ENCODE measurements around the gene DCAKD.
A peak's percentile ranks its signal among the peaks of the same experiment; 100 is the strongest.

DCAKD gene

GRCh38 chr17:45018514-45018847, 33.0 kb downstream of the DCAKD start:
- peak overlapping the region; percentile 74 for H2AFZ ChIP-seq (ENCODE audit: low read length, unreplicated experiment)
- no peaks in the 10 kb centered on the region for H3K79me2 ChIP-seq (ENCODE audit: control insufficient read depth, insufficient read depth, low read length, unreplicated experiment)
- peaks cover 20% of the 10 kb centered on the region for H3K4me1 ChIP-seq (ENCODE audit: control insufficient read depth, insufficient read depth, low read length, unreplicated experiment)
- no peaks in the 10 kb centered on the region for H3K27me3 ChIP-seq (ENCODE audit: insufficient read depth, low read length)
- no peaks in the 10 kb centered on the region for H3K36me3 ChIP-seq (ENCODE audit: insufficient read depth, low read length)
- no peak overlapping the region for H3K27ac ChIP-seq (ENCODE audit: low read depth, low read length)
- H3K4me3 ChIP-seq (ENCODE audit: low read depth, low read length): peak overlapping the region; percentile 77

- H3K79me2 ChIP-seq (ENCODE audit: control insufficient read depth, insufficient read depth, low read length, unreplicated experiment): no peaks in the 10 kb centered on the region
- peaks cover 20% of the 10 kb centered on the region for H3K4me1 ChIP-seq (ENCODE audit: control insufficient read depth, insufficient read depth, low read length, unreplicated experiment)
- no peak overlapping the region for H3K4me3 ChIP-seq (ENCODE audit: low read depth, low read length)
- no peaks in the 10 kb centered on the region for H3K27me3 ChIP-seq (ENCODE audit: insufficient read depth, low read length)
- no peak overlapping the region for H3K27ac ChIP-seq (ENCODE audit: low read depth, low read length)
- H3K36me3 ChIP-seq (ENCODE audit: insufficient read depth, low read length): no peaks in the 10 kb centered on the region
- H2AFZ ChIP-seq (ENCODE audit: low read length, unreplicated experiment): no peak overlapping the region
Measured at GRCh38 chr17:45016823-45017222, 34.6 kb downstream of the DCAKD start.

GRCh38 chr17:45016237-45016636, 35.2 kb downstream of the DCAKD start:
- H3K27me3 ChIP-seq (ENCODE audit: insufficient read depth, low read length): no peaks in the 10 kb centered on the region
- H3K4me3 ChIP-seq (ENCODE audit: low read depth, low read length): no peak overlapping the region
- H3K27ac ChIP-seq (ENCODE audit: low read depth, low read length): no peak overlapping the region
- H3K36me3 ChIP-seq (ENCODE audit: insufficient read depth, low read length): no peaks in the 10 kb centered on the region
- no peak overlapping the region for H2AFZ ChIP-seq (ENCODE audit: low read length, unreplicated experiment)
- H3K79me2 ChIP-seq (ENCODE audit: control insufficient read depth, insufficient read depth, low read length, unreplicated experiment): no peaks in the 10 kb centered on the region
- H3K4me1 ChIP-seq (ENCODE audit: control insufficient read depth, insufficient read depth, low read length, unreplicated experiment): peaks cover 14% of the 10 kb centered on the region

- no peak overlapping the region for H2AFZ ChIP-seq (ENCODE audit: low read length, unreplicated experiment)
Measured at GRCh38 chr17:45013021-45013997, 38.1 kb downstream of the DCAKD start.

GRCh38 chr17:45011767-45012166, 39.7 kb downstream of the DCAKD start:
- Histone ChIP-seq H3K36me3 (ENCODE audit: insufficient read depth, low read length) (no peaks in the 10 kb centered on the region), H3K27ac (ENCODE audit: low read depth, low read length) (no peak overlapping the region), H2AFZ (ENCODE audit: low read length, unreplicated experiment) (no peak overlapping the region), H3K79me2 (ENCODE audit: control insufficient read depth, insufficient read depth, low read length, unreplicated experiment) (no peaks in the 10 kb centered on the region), H3K27me3 (ENCODE audit: insufficient read depth, low read length) (no peaks in the 10 kb centered on the region), H3K4me1 (ENCODE audit: control insufficient read depth, insufficient read depth, low read length, unreplicated experiment) (no peaks in the 10 kb centered on the region), H3K4me3 (ENCODE audit: low read depth, low read length) (no peak overlapping the region)

More at GRCh38 chr17:45013021-45013997, 38.1 kb downstream of the DCAKD start:
- peaks cover 4% of the 10 kb centered on the region for H3K4me1 ChIP-seq (ENCODE audit: control insufficient read depth, insufficient read depth, low read length, unreplicated experiment)
- H3K4me3 ChIP-seq (ENCODE audit: low read depth, low read length): no peak overlapping the region
- no peaks in the 10 kb centered on the region for H3K79me2 ChIP-seq (ENCODE audit: control insufficient read depth, insufficient read depth, low read length, unreplicated experiment)
- no peaks in the 10 kb centered on the region for H3K36me3 ChIP-seq (ENCODE audit: insufficient read depth, low read length)
- no peak overlapping the region for H3K27ac ChIP-seq (ENCODE audit: low read depth, low read length)
- H3K27me3 ChIP-seq (ENCODE audit: insufficient read depth, low read length): no peaks in the 10 kb centered on the region

- Histone ChIP-seq H3K79me2 (ENCODE audit: control insufficient read depth, insufficient read depth, low read length, unreplicated experiment) (no peaks in the 10 kb centered on the region), H3K27me3 (ENCODE audit: insufficient read depth, low read length) (peaks cover 7% of the 10 kb centered on the region; the same call in 1 of the 2 replicates), H3K4me3 (ENCODE audit: low read depth, low read length) (no peak overlapping the region), H3K4me1 (ENCODE audit: control insufficient read depth, insufficient read depth, low read length, unreplicated experiment) (no peaks in the 10 kb centered on the region), H2AFZ (ENCODE audit: low read length, unreplicated experiment) (no peak overlapping the region), H3K36me3 (ENCODE audit: insufficient read depth, low read length) (no peaks in the 10 kb centered on the region), H3K27ac (ENCODE audit: low read depth, low read length) (no peak overlapping the region)
Measured at GRCh38 chr17:45009676-45010467, 41.6 kb downstream of the DCAKD start.

GRCh38 chr17:45008216-45008615, 43.2 kb downstream of the DCAKD start:
- no peaks in the 10 kb centered on the region for H3K36me3 ChIP-seq (ENCODE audit: insufficient read depth, low read length)
- no peak overlapping the region for H3K27ac ChIP-seq (ENCODE audit: low read depth, low read length)
- H3K4me3 ChIP-seq (ENCODE audit: low read depth, low read length): no peak overlapping the region
- no peak overlapping the region for H2AFZ ChIP-seq (ENCODE audit: low read length, unreplicated experiment)
- no peaks in the 10 kb centered on the region for H3K79me2 ChIP-seq (ENCODE audit: control insufficient read depth, insufficient read depth, low read length, unreplicated experiment)
- H3K27me3 ChIP-seq (ENCODE audit: insufficient read depth, low read length): peaks cover 7% of the 10 kb centered on the region; the same call in 1 of the 2 replicates
- H3K4me1 ChIP-seq (ENCODE audit: control insufficient read depth, insufficient read depth, low read length, unreplicated experiment): no peaks in the 10 kb centered on the region

GRCh38 chr17:45006927-45007461, 44.4 kb downstream of the DCAKD start:
- Histone ChIP-seq H3K4me3 (ENCODE audit: low read depth, low read length) (no peak overlapping the region), H3K27me3 (ENCODE audit: insufficient read depth, low read length) (peaks cover 7% of the 10 kb centered on the region; the same call in 1 of the 2 replicates), H3K36me3 (ENCODE audit: insufficient read depth, low read length) (no peaks in the 10 kb centered on the region), H3K27ac (ENCODE audit: low read depth, low read length) (no peak overlapping the region), H2AFZ (ENCODE audit: low read length, unreplicated experiment) (no peak overlapping the region), H3K79me2 (ENCODE audit: control insufficient read depth, insufficient read depth, low read length, unreplicated experiment) (no peaks in the 10 kb centered on the region), H3K4me1 (ENCODE audit: control insufficient read depth, insufficient read depth, low read length, unreplicated experiment) (no peaks in the 10 kb centered on the region)

GRCh38 chr17:45005700-45006099, 45.7 kb downstream of the DCAKD start:
- Histone ChIP-seq H3K27me3 (ENCODE audit: insufficient read depth, low read length) (peaks cover 7% of the 10 kb centered on the region; the same call in 1 of the 2 replicates), H3K79me2 (ENCODE audit: control insufficient read depth, insufficient read depth, low read length, unreplicated experiment) (no peaks in the 10 kb centered on the region), H2AFZ (ENCODE audit: low read length, unreplicated experiment) (no peak overlapping the region), H3K27ac (ENCODE audit: low read depth, low read length) (no peak overlapping the region), H3K4me3 (ENCODE audit: low read depth, low read length) (no peak overlapping the region), H3K36me3 (ENCODE audit: insufficient read depth, low read length) (no peaks in the 10 kb centered on the region), H3K4me1 (ENCODE audit: control insufficient read depth, insufficient read depth, low read length, unreplicated experiment) (no peaks in the 10 kb centered on the region)

- no peaks in the 10 kb centered on the region for H3K79me2 ChIP-seq (ENCODE audit: control insufficient read depth, insufficient read depth, low read length, unreplicated experiment)
- H2AFZ ChIP-seq (ENCODE audit: low read length, unreplicated experiment): no peak overlapping the region
- H3K36me3 ChIP-seq (ENCODE audit: insufficient read depth, low read length): no peaks in the 10 kb centered on the region
- H3K27ac ChIP-seq (ENCODE audit: low read depth, low read length): no peak overlapping the region
- H3K4me1 ChIP-seq (ENCODE audit: control insufficient read depth, insufficient read depth, low read length, unreplicated experiment): no peaks in the 10 kb centered on the region
- H3K4me3 ChIP-seq (ENCODE audit: low read depth, low read length): no peak overlapping the region
- H3K27me3 ChIP-seq (ENCODE audit: insufficient read depth, low read length): peaks cover 7% of the 10 kb centered on the region; the same call in 1 of the 2 replicates
Measured at GRCh38 chr17:45004388-45004787, 47.0 kb downstream of the DCAKD start.
